ENCODE results near the gene CEPT1. TPM values are rescaled to one million over a fixed set of nuclear protein-coding genes. Genes with fewer than 3 reads are reported as not detected.

Gene CEPT1
- total and polyA plus RNA-seq, 2 donors (not counting 3 experiments of a cell fraction or from before 2014, with no cell fraction given): 13.6 to 29.1 TPM

DNA sequence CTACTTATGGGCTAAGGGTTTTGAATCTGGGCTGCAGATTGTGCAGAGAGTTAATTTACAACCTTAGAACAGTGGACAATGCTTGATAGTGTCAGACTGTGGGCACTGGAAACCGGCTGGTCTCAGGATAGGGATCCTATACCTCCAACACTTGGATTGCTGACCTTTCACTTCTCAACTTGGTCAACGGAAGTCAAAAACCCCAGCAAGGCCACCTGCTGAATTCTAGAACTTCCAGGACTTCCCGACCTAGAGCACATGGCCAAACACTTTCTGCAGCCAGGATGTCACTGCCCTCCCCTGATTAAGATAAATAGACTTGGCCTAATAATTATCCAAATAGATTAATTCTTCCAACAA lies 60.8 kb downstream of the CEPT1 start:
- ChIA-PET POLR2A (no interaction called here), CTCF (interaction anchor here (0.8 kb wide), 1 partner anchor 23 kb away, joined by 3 read pairs; no protein-coding TSS in a partner anchor)
- no peak for TF ChIP-seq POLR2AphosphoS5 (IDR thresholded peaks at IDR 0.05; ENCODE audit: insufficient read depth, low read depth, low read length)
- TF ChIP-seq MYC (IDR thresholded peaks at IDR 0.05; ENCODE audit: low read depth, low read length): no peak
- TF ChIP-seq POLR2A (IDR thresholded peaks at IDR 0.05; ENCODE audit: low read depth, low read length): no peak
- TF ChIP-seq, protein P1, sequence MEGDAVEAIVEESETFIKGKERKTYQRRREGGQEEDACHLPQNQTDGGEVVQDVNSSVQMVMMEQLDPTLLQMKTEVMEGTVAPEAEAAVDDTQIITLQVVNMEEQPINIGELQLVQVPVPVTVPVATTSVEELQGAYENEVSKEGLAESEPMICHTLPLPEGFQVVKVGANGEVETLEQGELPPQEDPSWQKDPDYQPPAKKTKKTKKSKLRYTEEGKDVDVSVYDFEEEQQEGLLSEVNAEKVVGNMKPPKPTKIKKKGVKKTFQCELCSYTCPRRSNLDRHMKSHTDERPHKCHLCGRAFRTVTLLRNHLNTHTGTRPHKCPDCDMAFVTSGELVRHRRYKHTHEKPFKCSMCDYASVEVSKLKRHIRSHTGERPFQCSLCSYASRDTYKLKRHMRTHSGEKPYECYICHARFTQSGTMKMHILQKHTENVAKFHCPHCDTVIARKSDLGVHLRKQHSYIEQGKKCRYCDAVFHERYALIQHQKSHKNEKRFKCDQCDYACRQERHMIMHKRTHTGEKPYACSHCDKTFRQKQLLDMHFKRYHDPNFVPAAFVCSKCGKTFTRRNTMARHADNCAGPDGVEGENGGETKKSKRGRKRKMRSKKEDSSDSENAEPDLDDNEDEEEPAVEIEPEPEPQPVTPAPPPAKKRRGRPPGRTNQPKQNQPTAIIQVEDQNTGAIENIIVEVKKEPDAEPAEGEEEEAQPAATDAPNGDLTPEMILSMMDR (IDR thresholded peaks at IDR 0.05; ENCODE audit: extremely low read depth in 1 of 2, insufficient read depth in 1 of 2, low read depth in 1 of 2, low read length in 2 of 2): no peak
- TF ChIP-seq EZH2 (IDR thresholded peaks at IDR 0.05; ENCODE audit: borderline replicate concordance, low read depth, low read length, severe bottlenecking): no peak
- TF ChIP-seq JUN (IDR thresholded peaks at IDR 0.05; ENCODE audit: borderline replicate concordance, insufficient read depth, insufficient read length, low read depth): no peak
- TF ChIP-seq GATA2 (IDR thresholded peaks at IDR 0.05; ENCODE audit: insufficient read depth, insufficient read length, low read depth, low read length): no peak
- TF ChIP-seq FOS (IDR thresholded peaks at IDR 0.05; ENCODE audit: borderline replicate concordance, insufficient read depth, low read length): no peak
- TF ChIP-seq, protein P2, sequence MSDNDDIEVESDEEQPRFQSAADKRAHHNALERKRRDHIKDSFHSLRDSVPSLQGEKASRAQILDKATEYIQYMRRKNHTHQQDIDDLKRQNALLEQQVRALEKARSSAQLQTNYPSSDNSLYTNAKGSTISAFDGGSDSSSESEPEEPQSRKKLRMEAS (IDR thresholded peaks at IDR 0.05; ENCODE audit: insufficient read depth, insufficient read length): no peak
- no peak overlapping the region for H3K27ac ChIP-seq (ENCODE audit: insufficient read depth, low read depth, low read length)
- intact Hi-C loops (cut with micrococcal nuclease): no loop called here
- H3K9me1 ChIP-seq (replicated peaks; ENCODE audit: control insufficient read depth, extremely low read depth, insufficient read depth, low read length): no peaks in the 10 kb centered on the region
- no TSS peak for BruUV-seq (replicated peaks)
- H3K4me2 ChIP-seq (ENCODE audit: insufficient read depth, low read length): no peak overlapping the region
- FAIRE-seq: no peak
- no peaks in the 10 kb centered on the region for H3K9me3 ChIP-seq (replicated peaks; ENCODE audit: control insufficient read depth, insufficient read depth, low read length)
- dilution Hi-C loops (cut with MboI; ENCODE audit: extremely low pct_ligation_motif_present, low sequenced_read_pairs): no loop called here
- H3K36me3 ChIP-seq (ENCODE audit: control insufficient read depth in 2 of 2, extremely low read depth in 1 of 2, insufficient read depth in 2 of 2, low read length in 2 of 2): no peaks in the 10 kb centered on the region
- H3K4me1 ChIP-seq (ENCODE audit: control insufficient read depth, extremely low read depth, insufficient read depth, low read length): peaks cover 3% of the 10 kb centered on the region
- no peak overlapping the region for H3K4me3 ChIP-seq (replicated peaks in 1 of 3; ENCODE audit: insufficient read depth in 1 of 3, low read depth in 1 of 3, low read length in 3 of 3)
- H3K79me2 ChIP-seq (ENCODE audit: control insufficient read depth, insufficient read depth, low read length): no peaks in the 10 kb centered on the region
- no peak overlapping the region for H3K9ac ChIP-seq (replicated peaks; ENCODE audit: extremely low read depth, insufficient read depth, low read length)
- H3K27me3 ChIP-seq (ENCODE audit: control insufficient read depth in 2 of 2, insufficient read depth in 2 of 2, low read length in 2 of 2): peaks cover 17% of the 10 kb centered on the region in 2 experiments
- no peak overlapping the region for H2AFZ ChIP-seq (ENCODE audit: low read depth, low read length)
- H4K20me1 ChIP-seq (replicated peaks; ENCODE audit: control insufficient read depth, extremely low read depth, insufficient read depth, low read length): no peaks in the 10 kb centered on the region
- DNase-seq (ENCODE audit: low read depth, low spot score): no peak

Measured in endothelial cell of umbilical vein (primary cell).